Measurements from ENCODE around the gene DCAF12. TPM values are rescaled to one million over a fixed set of nuclear protein-coding genes. Genes with fewer than 3 reads are reported as not detected.

Gene DCAF12
- total RNA-seq, 2 donors from 2014 or later, result 32.7 to 36.3 TPM

GRCh38 chr9:34072868-34073590 lies 53.5 kb downstream of the DCAF12 start:
- no peaks in the 10 kb centered on the region for H3K36me3 Mint-ChIP-seq (ENCODE audit: insufficient read depth in 2 of 2)
- no peaks in the 10 kb centered on the region for H3K4me1 Mint-ChIP-seq (ENCODE audit: low read depth)
- H3K4me3 Mint-ChIP-seq, result no peak overlapping the region
- H3K9me3 Mint-ChIP-seq, result no peaks in the 10 kb centered on the region
- no peaks in the 10 kb centered on the region for H3K27me3 Mint-ChIP-seq (ENCODE audit: low read depth)
- ATAC-seq (replicated peaks in 1 of 2) (no peak), DNase-seq (no peak)
- H3K27ac Mint-ChIP-seq, result peak overlapping the region; percentile 42

- Mint-ChIP-seq H3K4me1 (ENCODE audit: low read depth) (no peaks in the 10 kb centered on the region), H3K27me3 (ENCODE audit: low read depth) (no peaks in the 10 kb centered on the region), H3K9me3 (no peaks in the 10 kb centered on the region), H3K4me3 (no peak overlapping the region), H3K36me3 (ENCODE audit: insufficient read depth in 2 of 2) (no peaks in the 10 kb centered on the region), H3K27ac (no peak overlapping the region)
- ATAC-seq (replicated peaks in 1 of 2), result no peak
- DNase-seq, result no peak
These were observed 54.1 kb downstream of the DCAF12 start for GRCh38 chr9:34072410-34072809.

- no peaks in the 10 kb centered on the region for H3K27me3 Mint-ChIP-seq (ENCODE audit: low read depth)
- no peak overlapping the region for H3K4me3 Mint-ChIP-seq
- no peak overlapping the region for H3K27ac Mint-ChIP-seq
- ATAC-seq (replicated peaks in 1 of 2), result no peak
- no peaks in the 10 kb centered on the region for H3K9me3 Mint-ChIP-seq
- no peaks in the 10 kb centered on the region for H3K4me1 Mint-ChIP-seq (ENCODE audit: low read depth)
- DNase-seq, result no peak
- H3K36me3 Mint-ChIP-seq (ENCODE audit: insufficient read depth in 2 of 2), result no peaks in the 10 kb centered on the region
These were observed 55.7 kb downstream of the DCAF12 start for GRCh38 chr9:34070606-34071324.

GRCh38 chr9:34069831-34070230 lies 56.7 kb downstream of the DCAF12 start:
- H3K4me1 Mint-ChIP-seq (ENCODE audit: low read depth), result no peaks in the 10 kb centered on the region
- no peaks in the 10 kb centered on the region for H3K27me3 Mint-ChIP-seq (ENCODE audit: low read depth)
- H3K36me3 Mint-ChIP-seq (ENCODE audit: insufficient read depth in 2 of 2), result no peaks in the 10 kb centered on the region
- no peak for ATAC-seq (replicated peaks in 1 of 2)
- H3K27ac Mint-ChIP-seq, result no peak overlapping the region
- H3K4me3 Mint-ChIP-seq, result no peak overlapping the region
- no peaks in the 10 kb centered on the region for H3K9me3 Mint-ChIP-seq
- no peak for DNase-seq

- H3K27ac Mint-ChIP-seq, result no peak overlapping the region
- ATAC-seq (replicated peaks in 1 of 2) (no peak), DNase-seq (no peak)
These were observed 61.0 kb downstream of the DCAF12 start for GRCh38 chr9:34065541-34065940.

GRCh38 chr9:34059954-34060353 lies 66.5 kb downstream of the DCAF12 start:
- no peaks in the 10 kb centered on the region for H3K4me1 Mint-ChIP-seq (ENCODE audit: low read depth)
- DNase-seq (no peak), ATAC-seq (replicated peaks in 1 of 2) (no peak)
- H3K9me3 Mint-ChIP-seq, result no peaks in the 10 kb centered on the region
- H3K27me3 Mint-ChIP-seq (ENCODE audit: low read depth), result no peaks in the 10 kb centered on the region
- H3K36me3 Mint-ChIP-seq (ENCODE audit: insufficient read depth in 2 of 2), result no peaks in the 10 kb centered on the region
- no peak overlapping the region for H3K27ac Mint-ChIP-seq
- no peak overlapping the region for H3K4me3 Mint-ChIP-seq

More at GRCh38 chr9:34065541-34065940, 61.0 kb downstream of the DCAF12 start:
- Mint-ChIP-seq H3K4me3 (no peak overlapping the region), H3K27me3 (ENCODE audit: low read depth) (no peaks in the 10 kb centered on the region), H3K4me1 (ENCODE audit: low read depth) (no peaks in the 10 kb centered on the region), H3K9me3 (no peaks in the 10 kb centered on the region), H3K36me3 (ENCODE audit: insufficient read depth in 2 of 2) (no peaks in the 10 kb centered on the region)

- no peak for DNase-seq
- Mint-ChIP-seq H3K27me3 (ENCODE audit: low read depth) (no peaks in the 10 kb centered on the region), H3K4me3 (no peak overlapping the region), H3K4me1 (ENCODE audit: low read depth) (no peaks in the 10 kb centered on the region), H3K9me3 (no peaks in the 10 kb centered on the region), H3K27ac (no peak overlapping the region), H3K36me3 (ENCODE audit: insufficient read depth in 2 of 2) (no peaks in the 10 kb centered on the region)
- ATAC-seq (replicated peaks in 1 of 2), result no peak
These were observed 67.2 kb downstream of the DCAF12 start for GRCh38 chr9:34059281-34059680.

- ATAC-seq (replicated peaks in 1 of 2) (no peak), DNase-seq (no peak)
- H3K36me3 Mint-ChIP-seq (ENCODE audit: insufficient read depth in 2 of 2), result peaks cover 5 to 7% of the 10 kb centered on the region in 2 donors
- H3K27ac Mint-ChIP-seq, result peak overlapping the region; percentile 97
- peak overlapping the region; percentile 96 to 98 for H3K4me3 Mint-ChIP-seq
- H3K27me3 Mint-ChIP-seq (ENCODE audit: low read depth), result no peaks in the 10 kb centered on the region
- H3K4me1 Mint-ChIP-seq (ENCODE audit: low read depth), result peaks cover 45% of the 10 kb centered on the region
- H3K9me3 Mint-ChIP-seq, result no peaks in the 10 kb centered on the region
These were observed 76.7 kb downstream of the DCAF12 start for GRCh38 chr9:34049630-34050384.

GRCh38 chr9:34048727-34049629 lies 77.5 kb downstream of the DCAF12 start, which contains the start of gene UBAP2:
TSS of gene UBAP2 (minus strand) at chr9:34048887. CDS start at chr9:34017148, 31,739 bp downstream.
- Mint-ChIP-seq H3K9me3 (no peaks in the 10 kb centered on the region), H3K27me3 (ENCODE audit: low read depth) (no peaks in the 10 kb centered on the region), H3K4me3 (peak within 1 kb of the TSS; percentile 96 to 98), H3K4me1 (ENCODE audit: low read depth) (peaks cover 45% of the 10 kb centered on the region), H3K36me3 (ENCODE audit: insufficient read depth in 2 of 2) (peaks cover 5 to 7% of the 10 kb centered on the region in 2 donors), H3K27ac (peak within 1 kb of the TSS; percentile 97)
- DNase-seq, result peak; percentile 96 to 98
- peak; percentile 89 to 90 for ATAC-seq (replicated peaks in 1 of 2)

- ATAC-seq (replicated peaks in 1 of 2), result peak; percentile 27
- Mint-ChIP-seq H3K36me3 (ENCODE audit: insufficient read depth in 2 of 2) (peaks cover 5 to 7% of the 10 kb centered on the region in 2 donors), H3K27me3 (ENCODE audit: low read depth) (no peaks in the 10 kb centered on the region), H3K9me3 (no peaks in the 10 kb centered on the region), H3K4me3 (peak overlapping the region; percentile 96 to 98), H3K4me1 (ENCODE audit: low read depth) (peaks cover 42% of the 10 kb centered on the region), H3K27ac (peak overlapping the region; percentile 97)
- peak; percentile 58 to 60 for DNase-seq
These were observed 78.4 kb downstream of the DCAF12 start for GRCh38 chr9:34047864-34048726.

- no peaks in the 10 kb centered on the region for H3K9me3 Mint-ChIP-seq
- H3K4me3 Mint-ChIP-seq, result peak overlapping the region; percentile 96 to 98
- peaks cover 37% of the 10 kb centered on the region for H3K4me1 Mint-ChIP-seq (ENCODE audit: low read depth)
- DNase-seq (no peak), ATAC-seq (replicated peaks in 1 of 2) (no peak)
- peak overlapping the region; percentile 62 for H3K27ac Mint-ChIP-seq
- peaks cover 5 to 7% of the 10 kb centered on the region in 2 donors for H3K36me3 Mint-ChIP-seq (ENCODE audit: insufficient read depth in 2 of 2)
- H3K27me3 Mint-ChIP-seq (ENCODE audit: low read depth), result no peaks in the 10 kb centered on the region
These were observed 79.6 kb downstream of the DCAF12 start for GRCh38 chr9:34046784-34047379.
